Stimulated activated naive CD8-positive, alpha-beta T cell treated with anti-CD3 and anti-CD28 coated beads, Interleukin-15, Interleukin-2, amounts not matched to agents 100 ng/mL and 50 ng/mL, for 24 hours (primary cell): ENCODE data around the gene COTL1.
"Not testable (repeated sequence)": the region's sequence is repeated elsewhere in the genome, so short reads cannot be mapped to it uniquely, and the experiment has no call there.

ENCODE experiments used
- H3K27ac Mint-ChIP-seq: one replicate; pipeline ENCODE4 v1.8.0; 2021; ENCODE audit warnings: mild to moderate bottlenecking, mixed read lengths
- H3K27me3 Mint-ChIP-seq: one replicate; pipeline ENCODE4 v1.8.0; 2021; ENCODE audit warnings: mixed read lengths
- H3K36me3 Mint-ChIP-seq: one replicate; pipeline ENCODE4 v1.8.0; 2021; ENCODE audit warnings: low read depth, mixed read lengths
- H3K4me1 Mint-ChIP-seq: one replicate; pipeline ENCODE4 v1.8.0; 2021; ENCODE audit warnings: low read depth, mixed read lengths
- H3K4me3 Mint-ChIP-seq: one replicate; pipeline ENCODE4 v1.8.0; 2021; ENCODE audit warnings: mild to moderate bottlenecking, mixed read lengths
- H3K9me3 Mint-ChIP-seq: one replicate; pipeline ENCODE4 v1.8.0; 2021; ENCODE audit warnings: mixed read lengths

The COTL1 gene

DNA sequence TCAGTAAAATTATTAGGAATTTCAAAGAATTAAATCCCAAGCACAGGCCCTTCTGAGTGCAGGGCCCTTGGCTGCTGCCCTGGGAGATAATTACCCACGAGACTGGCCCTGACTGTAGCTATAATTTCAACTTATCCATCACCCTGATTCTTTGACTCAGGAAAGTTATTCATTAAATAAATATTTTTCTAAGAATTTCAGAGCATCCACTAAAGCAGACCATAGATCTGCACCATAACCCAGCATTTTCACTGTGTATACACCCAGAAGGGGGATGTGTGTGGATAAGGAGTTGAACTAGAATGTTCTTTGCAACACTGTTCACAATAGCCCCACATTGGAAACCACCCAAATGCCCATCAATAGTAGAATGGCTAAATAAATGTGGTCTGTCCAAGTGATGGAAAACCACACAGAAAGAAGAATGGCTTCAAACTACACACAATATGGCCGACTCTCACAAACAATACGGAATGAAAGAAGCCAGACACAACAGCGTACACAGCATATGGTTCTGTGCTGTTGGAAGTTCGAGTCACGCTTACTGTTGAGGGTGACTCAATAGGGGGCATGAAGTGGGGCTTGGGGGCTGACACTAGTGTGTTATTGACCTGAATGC is 79.5 kb downstream of the COTL1 start:
- H3K36me3 Mint-ChIP-seq = no peaks in the 10 kb centered on the region
- H3K27ac Mint-ChIP-seq = no peak overlapping the region
- peaks cover 2% of the 10 kb centered on the region for H3K4me1 Mint-ChIP-seq
- no peaks in the 10 kb centered on the region for H3K27me3 Mint-ChIP-seq
- no peak overlapping the region for H3K4me3 Mint-ChIP-seq
- H3K9me3 Mint-ChIP-seq = no peaks in the 10 kb centered on the region

DNA sequence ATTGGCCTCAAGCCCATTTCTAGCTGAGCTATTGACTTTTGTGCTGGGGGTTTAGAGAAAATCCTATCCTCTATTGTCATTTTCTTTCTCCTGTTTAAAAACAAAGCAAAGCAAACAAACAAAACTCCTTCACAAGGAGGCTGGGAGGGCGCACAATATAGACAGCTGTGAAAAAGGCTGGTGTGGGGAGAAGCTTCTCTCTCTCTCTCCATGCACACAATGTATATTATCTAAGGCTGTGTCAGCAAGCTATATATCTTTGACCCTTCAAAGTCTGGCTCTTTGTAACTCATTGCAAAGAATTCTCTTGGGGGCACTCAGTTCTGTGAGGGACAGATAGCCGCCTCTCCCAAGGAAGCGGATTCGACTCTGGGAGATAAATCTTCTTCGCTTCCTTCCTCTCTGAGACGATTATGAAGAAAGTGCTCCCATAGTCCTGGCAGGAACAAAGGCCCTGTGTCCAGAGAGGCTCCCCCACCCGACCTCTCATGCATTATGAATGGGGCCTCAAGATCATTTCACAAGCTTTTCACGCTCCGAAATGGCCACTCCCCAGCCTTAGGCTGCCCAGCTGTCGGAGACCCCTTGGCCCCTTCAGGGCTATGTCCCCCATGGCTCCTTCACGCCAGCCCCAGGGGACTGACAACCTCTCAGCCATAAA is 80.3 kb downstream of the COTL1 start:
- Mint-ChIP-seq H3K27ac (no peak overlapping the region), H3K9me3 (no peaks in the 10 kb centered on the region), H3K36me3 (no peaks in the 10 kb centered on the region), H3K4me3 (no peak overlapping the region), H3K4me1 (no peaks in the 10 kb centered on the region), H3K27me3 (no peaks in the 10 kb centered on the region)

DNA sequence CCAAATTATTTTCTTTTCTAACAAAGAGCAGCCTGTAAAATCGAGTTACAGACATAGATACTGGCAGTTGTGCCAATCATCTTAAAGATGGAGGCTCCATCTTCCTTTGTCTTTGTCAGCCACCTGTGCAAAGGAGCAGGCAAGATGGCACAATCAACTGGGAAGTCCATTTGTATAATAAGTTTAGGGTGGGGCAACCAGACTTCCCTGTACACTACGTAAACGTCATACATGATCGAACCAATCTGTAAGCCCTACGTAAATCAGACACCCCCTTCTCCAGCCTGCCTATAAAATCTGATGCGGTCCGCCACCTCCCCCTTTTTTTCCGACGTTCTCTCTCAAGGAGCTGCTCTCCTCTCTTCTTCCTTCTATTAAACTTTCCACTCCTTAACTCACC is 82.0 kb downstream of the COTL1 start:
- Mint-ChIP-seq H3K27ac (no peak overlapping the region), H3K9me3 (no peaks in the 10 kb centered on the region), H3K4me1 (no peaks in the 10 kb centered on the region), H3K4me3 (no peak overlapping the region), H3K36me3 (no peaks in the 10 kb centered on the region), H3K27me3 (no peaks in the 10 kb centered on the region)

DNA sequence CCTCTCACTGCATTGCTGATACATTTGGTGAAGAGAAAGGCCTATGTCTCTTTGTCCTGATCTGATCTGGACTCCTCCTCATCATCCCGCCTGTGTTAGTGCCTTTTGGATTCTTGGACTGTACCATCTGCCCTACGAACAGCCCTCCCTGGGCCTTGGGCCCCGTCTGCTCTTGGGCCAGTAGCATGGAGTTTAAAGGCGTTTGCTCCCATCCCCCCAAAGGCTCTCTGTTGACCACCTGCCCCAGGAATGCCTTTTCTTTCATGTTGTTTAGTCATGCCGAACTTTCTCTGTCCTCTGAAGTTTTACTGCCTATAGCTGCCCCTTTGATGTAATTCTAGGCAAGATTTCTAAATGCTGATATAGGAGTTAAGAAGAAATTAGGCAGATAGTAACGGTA is 82.5 kb downstream of the COTL1 start:
- Mint-ChIP-seq H3K4me1 (no peaks in the 10 kb centered on the region), H3K4me3 (no peak overlapping the region), H3K27me3 (no peaks in the 10 kb centered on the region), H3K36me3 (no peaks in the 10 kb centered on the region), H3K27ac (no peak overlapping the region), H3K9me3 (no peaks in the 10 kb centered on the region)

- Mint-ChIP-seq H3K36me3 (no peaks in the 10 kb centered on the region), H3K4me1 (no peaks in the 10 kb centered on the region), H3K4me3 (no peak overlapping the region), H3K27ac (no peak overlapping the region), H3K27me3 (no peaks in the 10 kb centered on the region), H3K9me3 (no peaks in the 10 kb centered on the region)
These were observed 83.1 kb downstream of the COTL1 start for GRCh38 chr16:84534815-84535214.

- no peak overlapping the region for H3K27ac Mint-ChIP-seq
These were observed 84.9 kb downstream of the COTL1 start for GRCh38 chr16:84532855-84533486.

DNA sequence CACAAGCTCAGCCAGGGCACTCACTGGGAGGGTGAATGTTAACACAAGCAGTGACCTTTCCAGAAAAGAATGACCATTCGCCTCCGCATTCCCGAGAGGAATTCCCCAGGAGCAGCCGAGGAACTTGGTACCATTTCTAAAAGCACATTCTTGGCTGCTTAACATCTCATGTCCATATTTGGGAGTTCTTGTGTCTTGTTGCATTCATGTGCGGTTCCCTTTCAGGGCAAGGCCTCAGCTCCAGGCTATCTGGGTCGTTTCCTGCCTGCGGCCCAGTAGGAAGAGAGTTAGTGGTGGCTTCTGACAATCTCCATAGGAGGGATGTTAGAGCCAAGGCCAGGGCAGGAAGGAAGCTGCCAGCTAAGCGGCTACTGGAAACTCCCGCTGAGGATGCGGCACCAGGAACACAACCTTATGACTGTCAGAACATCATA is 85.6 kb downstream of the COTL1 start:
- Mint-ChIP-seq H3K36me3 (no peaks in the 10 kb centered on the region), H3K27ac (no peak overlapping the region), H3K27me3 (no peaks in the 10 kb centered on the region), H3K4me1 (peaks cover under 1% of the 10 kb centered on the region), H3K9me3 (peaks cover 5% of the 10 kb centered on the region), H3K4me3 (no peak overlapping the region)

More at GRCh38 chr16:84532855-84533486, 84.9 kb downstream of the COTL1 start:
- H3K36me3 Mint-ChIP-seq = no peaks in the 10 kb centered on the region
- H3K4me3 Mint-ChIP-seq = no peak overlapping the region
- peaks cover 5% of the 10 kb centered on the region for H3K9me3 Mint-ChIP-seq
- no peaks in the 10 kb centered on the region for H3K27me3 Mint-ChIP-seq
- no peaks in the 10 kb centered on the region for H3K4me1 Mint-ChIP-seq

- Mint-ChIP-seq H3K4me3 (no peak overlapping the region), H3K36me3 (no peaks in the 10 kb centered on the region), H3K4me1 (peaks cover 3% of the 10 kb centered on the region), H3K9me3 (peaks cover 5% of the 10 kb centered on the region), H3K27ac (no peak overlapping the region), H3K27me3 (no peaks in the 10 kb centered on the region)
These were observed 86.2 kb downstream of the COTL1 start for GRCh38 chr16:84531671-84532111.

DNA sequence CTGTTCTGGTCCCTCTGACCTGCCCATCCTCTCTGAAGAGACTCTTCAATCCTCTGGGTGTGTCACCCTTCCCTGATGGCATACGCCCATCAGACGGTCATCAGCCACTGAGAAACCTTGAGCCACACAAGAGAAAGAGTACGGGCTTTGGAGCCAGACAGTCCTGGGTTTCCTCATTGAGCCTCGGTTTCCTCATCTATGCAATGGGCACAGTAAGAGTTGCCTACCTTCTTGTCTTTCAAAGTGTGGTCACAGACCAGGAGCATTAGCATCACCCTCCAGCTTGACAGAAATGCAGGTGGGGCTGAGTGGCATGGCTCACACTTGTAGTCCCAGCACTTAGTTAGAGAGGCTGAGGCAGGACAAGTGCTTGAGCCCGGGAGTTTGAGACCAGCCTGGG is 87.3 kb downstream of the COTL1 start:
- Mint-ChIP-seq H3K27me3 (no peaks in the 10 kb centered on the region), H3K27ac (no peak overlapping the region), H3K4me3 (no peak overlapping the region), H3K4me1 (peaks cover 3% of the 10 kb centered on the region), H3K9me3 (peaks cover 5% of the 10 kb centered on the region), H3K36me3 (no peaks in the 10 kb centered on the region)

- no peak overlapping the region for H3K4me3 Mint-ChIP-seq
These were observed 88.3 kb downstream of the COTL1 start for GRCh38 chr16:84529607-84530006.

GRCh38 chr16:84528322-84528721 is 89.6 kb downstream of the COTL1 start:
- no peak overlapping the region for H3K4me3 Mint-ChIP-seq
- no peaks in the 10 kb centered on the region for H3K27me3 Mint-ChIP-seq
- no peak overlapping the region for H3K27ac Mint-ChIP-seq
- peaks cover 3% of the 10 kb centered on the region for H3K4me1 Mint-ChIP-seq
- H3K36me3 Mint-ChIP-seq = no peaks in the 10 kb centered on the region
- peaks cover 5% of the 10 kb centered on the region for H3K9me3 Mint-ChIP-seq

More at GRCh38 chr16:84529607-84530006, 88.3 kb downstream of the COTL1 start:
- H3K27ac Mint-ChIP-seq = no peak overlapping the region
- peaks cover 5% of the 10 kb centered on the region for H3K9me3 Mint-ChIP-seq
- peaks cover 3% of the 10 kb centered on the region for H3K4me1 Mint-ChIP-seq
- no peaks in the 10 kb centered on the region for H3K36me3 Mint-ChIP-seq
- no peaks in the 10 kb centered on the region for H3K27me3 Mint-ChIP-seq

DNA sequence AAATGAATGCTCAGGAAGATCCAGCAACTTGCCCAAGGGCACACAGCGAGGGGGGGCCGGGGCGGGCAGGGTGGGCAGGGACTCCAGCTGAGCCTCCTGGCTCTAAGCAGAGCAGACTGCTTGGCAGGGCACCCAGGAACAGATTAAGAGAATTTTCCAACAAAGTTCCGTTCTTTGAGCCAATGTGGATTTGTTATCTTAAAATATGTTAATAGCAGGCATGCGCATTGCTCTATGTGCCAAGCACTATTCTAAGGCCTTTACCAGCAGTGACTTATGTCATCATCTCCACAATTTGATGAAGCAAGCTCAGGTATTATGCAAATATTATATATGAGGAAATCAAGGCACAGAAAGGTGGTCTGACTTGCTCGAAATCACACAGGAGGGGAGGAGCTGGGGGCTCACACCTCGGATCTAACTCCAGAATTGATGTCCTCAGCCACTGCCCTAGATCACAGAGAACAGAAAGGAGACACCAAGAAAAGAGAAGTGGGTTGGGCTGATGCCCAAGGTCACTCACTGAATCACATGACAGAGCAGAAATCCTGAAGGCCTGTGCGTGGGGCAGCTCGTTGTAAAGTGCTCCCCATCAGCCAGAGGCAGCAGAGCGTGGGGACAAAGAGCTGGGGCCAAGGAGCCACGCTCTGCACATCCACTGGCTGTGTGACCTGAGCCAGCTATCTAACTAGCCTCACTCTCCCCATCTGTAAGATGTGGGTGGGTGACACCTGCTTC is 90.2 kb downstream of the COTL1 start:
- H3K9me3 Mint-ChIP-seq = peaks cover 5% of the 10 kb centered on the region
- H3K4me1 Mint-ChIP-seq = peaks cover 3% of the 10 kb centered on the region
- H3K27ac Mint-ChIP-seq = no peak overlapping the region
- H3K27me3 Mint-ChIP-seq = no peaks in the 10 kb centered on the region
- H3K4me3 Mint-ChIP-seq = no peak overlapping the region
- H3K36me3 Mint-ChIP-seq = no peaks in the 10 kb centered on the region

DNA sequence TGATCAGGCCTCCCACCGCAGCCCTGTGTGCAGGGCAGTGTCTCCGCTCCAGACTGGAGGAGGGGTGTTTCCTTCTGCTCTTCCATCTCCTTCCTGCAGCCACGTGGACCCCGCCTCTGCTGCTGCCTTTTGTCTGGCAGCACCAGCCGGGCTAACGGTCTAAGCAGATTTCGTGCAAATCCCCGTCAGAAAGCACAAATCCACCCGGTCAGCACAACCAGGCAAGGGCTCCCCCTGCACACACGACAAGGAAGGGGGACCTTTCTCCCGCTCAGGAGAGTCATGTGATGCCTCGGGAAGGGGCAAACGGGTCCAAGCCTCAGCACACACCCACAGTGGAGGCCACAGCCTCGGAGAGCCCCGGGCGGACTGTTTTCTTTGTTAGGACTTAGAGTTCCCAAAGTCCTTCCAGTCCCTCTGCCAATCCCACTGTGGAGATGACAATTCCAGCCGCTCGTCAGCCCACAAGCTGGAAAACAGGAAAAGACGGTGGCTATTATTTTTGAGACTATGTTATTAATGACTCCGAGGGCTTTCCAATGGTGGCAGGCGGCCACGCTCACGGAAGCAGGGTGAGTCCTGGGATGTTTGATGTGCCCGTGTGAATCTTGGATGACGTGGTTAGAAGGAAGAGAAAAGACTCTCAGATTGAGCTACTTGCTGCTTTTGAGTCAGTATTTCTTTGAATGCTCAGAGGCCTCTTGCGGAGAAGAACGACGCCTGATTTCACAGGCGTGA is 90.9 kb downstream of the COTL1 start:
- no peak overlapping the region for H3K27ac Mint-ChIP-seq
- no peaks in the 10 kb centered on the region for H3K36me3 Mint-ChIP-seq
- peaks cover 3% of the 10 kb centered on the region for H3K4me1 Mint-ChIP-seq
- H3K27me3 Mint-ChIP-seq = no peaks in the 10 kb centered on the region
- peaks cover 5% of the 10 kb centered on the region for H3K9me3 Mint-ChIP-seq
- no peak overlapping the region for H3K4me3 Mint-ChIP-seq

DNA sequence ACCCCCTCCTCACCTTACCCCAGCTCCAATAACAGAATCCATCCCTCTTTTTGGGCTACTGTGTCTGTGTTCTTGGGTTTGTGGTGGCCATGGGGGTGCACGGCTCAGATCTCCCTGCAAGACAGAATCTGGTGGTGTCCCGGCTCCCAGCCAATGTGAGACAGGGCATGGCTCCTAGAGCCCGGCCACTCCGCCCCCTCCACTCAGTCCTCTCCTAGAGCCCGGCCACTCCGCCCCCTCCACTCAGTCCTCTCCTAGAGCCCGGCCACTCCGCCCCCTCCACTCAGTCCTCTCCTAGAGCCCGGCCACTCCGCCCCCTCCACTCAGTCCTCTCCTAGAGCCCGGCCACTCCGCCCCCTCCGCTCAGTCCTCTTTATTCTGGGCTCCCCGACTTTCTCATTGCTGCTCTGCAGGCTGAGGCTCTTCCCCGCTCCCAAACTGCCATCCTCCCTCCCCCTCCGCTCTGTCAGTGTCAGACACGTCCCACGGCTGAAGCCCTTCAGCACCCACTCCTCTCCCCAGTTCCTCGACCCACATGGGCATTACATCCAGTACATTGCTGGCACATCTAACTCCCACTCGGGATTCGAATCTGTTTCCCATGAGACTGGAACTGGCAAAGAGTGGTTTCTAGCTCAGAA is 92.8 kb downstream of the COTL1 start:
- not testable (repeated sequence) for H3K4me3 Mint-ChIP-seq, H3K36me3 Mint-ChIP-seq, H3K9me3 Mint-ChIP-seq, H3K27ac Mint-ChIP-seq, H3K27me3 Mint-ChIP-seq
- peaks cover 11% of the 10 kb centered on the region for H3K4me1 Mint-ChIP-seq
